ENCODE results near the gene EIF2D. TPM values are rescaled to one million over a fixed set of nuclear protein-coding genes. Genes with fewer than 3 reads are reported as not detected.

The EIF2D gene
- total and polyA plus RNA-seq, 2 of the 8 experiments (the other 6 are each of a cell fraction or from before 2014, with no cell fraction given): 36.1 to 37.1 TPM

DNA sequence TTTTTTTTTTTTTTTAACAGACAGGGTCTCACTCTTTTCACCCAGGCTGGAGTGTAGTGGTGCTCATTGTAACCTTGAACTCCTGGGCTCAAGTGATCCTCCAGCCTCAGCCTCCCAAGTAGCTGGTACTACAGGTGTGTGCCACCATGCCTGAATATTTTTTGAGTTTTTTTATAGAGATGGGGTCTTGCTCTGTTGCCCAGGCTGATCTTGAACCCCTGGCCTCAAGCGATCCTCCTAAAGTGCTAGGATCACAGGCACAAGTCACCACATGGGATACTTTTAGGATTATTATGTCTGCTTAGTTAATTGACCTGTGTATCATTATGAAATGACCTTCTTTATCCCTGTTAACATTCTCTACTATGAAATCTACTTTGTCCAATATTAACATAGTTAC is 66.9 kb downstream of the EIF2D start:
- no peak overlapping the region for H3K23ac ChIP-seq (ENCODE audit: insufficient read length)
- H3K4me3 ChIP-seq (ENCODE audit: extremely low read depth in 1 of 4, insufficient read depth in 2 of 4, low read depth in 3 of 4, low read length in 4 of 4): no peak overlapping the region
- no peaks in the 10 kb centered on the region for H3K23me2 ChIP-seq (ENCODE audit: low read depth, low read length)
- no peak overlapping the region for H3K56ac ChIP-seq (replicated peaks; ENCODE audit: insufficient read length, low read depth, low read length)
- H2AK5ac ChIP-seq (ENCODE audit: low read depth, low read length): no peak overlapping the region
- no peaks in the 10 kb centered on the region for H3K36me3 ChIP-seq (ENCODE audit: control insufficient read depth in 2 of 4, insufficient read depth in 4 of 4, low read length in 3 of 4)
- H2BK5ac ChIP-seq (ENCODE audit: low read depth, low read length): no peak overlapping the region
- WGBS, 2 experiments (ENCODE audit: extremely low coverage in 1 of 2, insufficient coverage in 1 of 2, insufficient read length in 1 of 2, insufficient replicate concordance in 2 of 2, low coverage in 1 of 2, low lambda C conversion rate in 2 of 2, missing lambda C conversion rate in 1 of 2): 87% methylated on average over 1 of the region's 1 CpG; no CpG with 5 or more reads in 1 of the 2 experiments
- H2BK12ac ChIP-seq (ENCODE audit: low read depth, low read length): no peak overlapping the region
- no peak overlapping the region for H4K91ac ChIP-seq (replicated peaks; ENCODE audit: insufficient read length, low read length)
- no peak overlapping the region for H3K4me2 ChIP-seq (ENCODE audit: insufficient read depth in 1 of 2, low read depth in 2 of 2, low read length in 2 of 2)
- H3K79me1 ChIP-seq (ENCODE audit: low read depth, low read length): no peaks in the 10 kb centered on the region
- ChIA-PET POLR2A (ENCODE audit: partially characterized antibody) (interaction anchor here (0.9 to 1.1 kb wide), 2 partner anchors 36 to 50 kb away, joined by 4 read pairs; no protein-coding TSS in a partner anchor), CTCF (ENCODE audit: partially characterized antibody) (interaction anchor here (0.6 to 18.2 kb wide), 49 partner anchors 8 to 1265 kb away, joined by 3 to 298 read pairs (median 4); partner anchors contain the start of genes DYRK3, IKBKE and RASSF5)
- no peak for DNase-seq (ENCODE audit: low read depth in 1 of 2, low spot score in 2 of 2)
- no peak overlapping the region for H2AFZ ChIP-seq (ENCODE audit: low read length)
- H3K9me3 ChIP-seq (ENCODE audit: insufficient read depth in 2 of 2, low read depth in 1 of 2, low read length in 1 of 2): no peaks in the 10 kb centered on the region
- no peak overlapping the region for H2BK20ac ChIP-seq (ENCODE audit: low read length)
- H3K4ac ChIP-seq (replicated peaks; ENCODE audit: insufficient read length, low read depth, low read length): no peak overlapping the region
- H2BK15ac ChIP-seq (ENCODE audit: low read length): no peak overlapping the region
- H3K27ac ChIP-seq (ENCODE audit: low read depth, low read length): no peak overlapping the region
- no peak overlapping the region for H4K5ac ChIP-seq (ENCODE audit: insufficient read length, low read depth, low read length)
- H3K9ac ChIP-seq (replicated peaks in 1 of 4; ENCODE audit: extremely low read depth in 1 of 4, low read depth in 3 of 4, low read length in 3 of 4): no peak overlapping the region
- H3K79me2 ChIP-seq (ENCODE audit: control insufficient read depth in 1 of 2, insufficient read depth in 2 of 2, low read length in 2 of 2): no peaks in the 10 kb centered on the region
- no peak for TF ChIP-seq SP4 (IDR thresholded peaks at IDR 0.05; ENCODE audit: low read length)
- H3K27me3 ChIP-seq (replicated peaks in 1 of 4; ENCODE audit: control insufficient read depth in 3 of 4, extremely low read depth in 1 of 4, insufficient read depth in 3 of 4, low read length in 3 of 4): no peaks in the 10 kb centered on the region
- no peak overlapping the region for H2BK120ac ChIP-seq (replicated peaks; ENCODE audit: low read depth, low read length)
- H3K4me1 ChIP-seq (replicated peaks in 1 of 4; ENCODE audit: control insufficient read depth in 3 of 4, insufficient read depth in 4 of 4, low read length in 3 of 4): peaks cover 0 to 3% (median 2%) of the 10 kb centered on the region in 4 experiments; a peak in 2 of 7 replicates
- no peak for FAIRE-seq
- no peaks in the 10 kb centered on the region for H4K20me1 ChIP-seq (replicated peaks in 1 of 2; ENCODE audit: control insufficient read depth in 1 of 2, insufficient read depth in 2 of 2, low read length in 2 of 2)
- H4K8ac ChIP-seq (ENCODE audit: extremely low read depth, insufficient read depth, low read length): no peak overlapping the region
- H3K14ac ChIP-seq (ENCODE audit: insufficient read length): no peak overlapping the region
- H3K18ac ChIP-seq (ENCODE audit: extremely low read depth, low read length): no peak overlapping the region

Data from H1 (cell line).